Neutrophil (primary cell): ENCODE data around the gene GAREM2.
"Not testable (repeated sequence)": the region's sequence is repeated elsewhere in the genome, so short reads cannot be mapped to it uniquely, and the experiment has no call there.

ENCODE experiments used
- H3K27ac ChIP-seq: fragments of 200-600 bp; sonication (generic); 2 replicates; pipeline ENCODE4 v1.5.1; 2016; ENCODE audit warnings: mild to moderate bottlenecking, moderate library complexity
- H3K27me3 ChIP-seq: fragments of 200-600 bp; sonication (generic); 2 replicates; pipeline ENCODE4 v1.6.0; 2016; ENCODE audit warnings: mild to moderate bottlenecking
- H3K36me3 ChIP-seq: fragments of 200-600 bp; sonication (generic); 2 replicates; pipeline ENCODE4 v1.5.1; 2017
- H3K4me1 ChIP-seq, 2 experiments: fragments of 200-600 bp in 1 of 2; sonication (generic) in 1 of 2; 1 replicate in 1 of 2; 2 replicates in 1 of 2; pipeline versions ENCODE4 v1.5.1 to v1.6.1; 2013 to 2016; ENCODE audit warnings: low read depth in 1 of 2, low read length in 1 of 2, mild to moderate bottlenecking in 1 of 2, moderate library complexity in 1 of 2; ENCODE audit not compliant: control insufficient read depth in 1 of 2, insufficient read depth in 1 of 2
- H3K4me3 ChIP-seq, 2 experiments: fragments of 200-600 bp in 1 of 2; sonication (generic) in 1 of 2; 1 replicate in 1 of 2; 2 replicates in 1 of 2; pipeline ENCODE4 v1.5.1; 2013 to 2016; ENCODE audit warnings: low read depth in 1 of 2, low read length in 1 of 2, mild to moderate bottlenecking in 1 of 2, moderate library complexity in 1 of 2
- H3K9me3 ChIP-seq: fragments of 200-600 bp; sonication (generic); 2 replicates; pipeline ENCODE4 v1.5.1; 2016
- TF ChIP-seq, protein P1 (sequence below): fragments of 200-600 bp; sonication (generic); IDR thresholded peaks from 2 replicates; pipeline ENCODE4 v1.5.1; 2016; ENCODE audit warnings: antibody characterized with exemption

Gene GAREM2

GRCh38 chr2:26164641-26165211, 8.2 kb upstream of the GAREM2 start:
- Histone ChIP-seq H3K4me3 (no peak overlapping the region), H3K36me3 (no peaks in the 10 kb centered on the region), H3K4me1 (no peaks in the 10 kb centered on the region), H3K27me3 (peaks cover 12% of the 10 kb centered on the region), H3K27ac (no peak overlapping the region), H3K9me3 (no peaks in the 10 kb centered on the region)
- TF ChIP-seq, protein P1, sequence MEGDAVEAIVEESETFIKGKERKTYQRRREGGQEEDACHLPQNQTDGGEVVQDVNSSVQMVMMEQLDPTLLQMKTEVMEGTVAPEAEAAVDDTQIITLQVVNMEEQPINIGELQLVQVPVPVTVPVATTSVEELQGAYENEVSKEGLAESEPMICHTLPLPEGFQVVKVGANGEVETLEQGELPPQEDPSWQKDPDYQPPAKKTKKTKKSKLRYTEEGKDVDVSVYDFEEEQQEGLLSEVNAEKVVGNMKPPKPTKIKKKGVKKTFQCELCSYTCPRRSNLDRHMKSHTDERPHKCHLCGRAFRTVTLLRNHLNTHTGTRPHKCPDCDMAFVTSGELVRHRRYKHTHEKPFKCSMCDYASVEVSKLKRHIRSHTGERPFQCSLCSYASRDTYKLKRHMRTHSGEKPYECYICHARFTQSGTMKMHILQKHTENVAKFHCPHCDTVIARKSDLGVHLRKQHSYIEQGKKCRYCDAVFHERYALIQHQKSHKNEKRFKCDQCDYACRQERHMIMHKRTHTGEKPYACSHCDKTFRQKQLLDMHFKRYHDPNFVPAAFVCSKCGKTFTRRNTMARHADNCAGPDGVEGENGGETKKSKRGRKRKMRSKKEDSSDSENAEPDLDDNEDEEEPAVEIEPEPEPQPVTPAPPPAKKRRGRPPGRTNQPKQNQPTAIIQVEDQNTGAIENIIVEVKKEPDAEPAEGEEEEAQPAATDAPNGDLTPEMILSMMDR: no peak

DNA sequence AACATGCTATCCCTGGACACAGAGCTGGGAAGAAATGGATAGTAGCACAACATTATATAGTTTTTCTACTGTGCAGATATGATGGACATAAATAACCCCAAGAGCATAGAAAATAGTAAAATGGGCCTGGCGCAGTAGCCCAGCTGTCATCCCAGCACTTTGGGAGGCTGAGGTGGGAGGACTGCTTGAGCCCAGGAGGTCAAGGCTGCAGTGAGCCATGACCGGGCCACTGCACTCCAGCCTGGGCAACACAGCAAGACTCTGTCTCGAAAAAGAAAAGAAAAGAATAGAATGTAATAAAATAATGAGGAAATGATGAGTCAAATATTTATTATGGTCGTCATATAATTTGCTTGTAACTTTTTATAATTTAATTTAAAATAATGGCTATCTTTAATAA, 7.5 kb upstream of the GAREM2 start:
- TF ChIP-seq, protein P1: no peak
- Histone ChIP-seq H3K4me3 (no peak overlapping the region), H3K4me1 (no peaks in the 10 kb centered on the region), H3K27me3 (peaks cover 18% of the 10 kb centered on the region), H3K27ac (no peak overlapping the region), H3K36me3 (no peaks in the 10 kb centered on the region), H3K9me3 (no peaks in the 10 kb centered on the region)

DNA sequence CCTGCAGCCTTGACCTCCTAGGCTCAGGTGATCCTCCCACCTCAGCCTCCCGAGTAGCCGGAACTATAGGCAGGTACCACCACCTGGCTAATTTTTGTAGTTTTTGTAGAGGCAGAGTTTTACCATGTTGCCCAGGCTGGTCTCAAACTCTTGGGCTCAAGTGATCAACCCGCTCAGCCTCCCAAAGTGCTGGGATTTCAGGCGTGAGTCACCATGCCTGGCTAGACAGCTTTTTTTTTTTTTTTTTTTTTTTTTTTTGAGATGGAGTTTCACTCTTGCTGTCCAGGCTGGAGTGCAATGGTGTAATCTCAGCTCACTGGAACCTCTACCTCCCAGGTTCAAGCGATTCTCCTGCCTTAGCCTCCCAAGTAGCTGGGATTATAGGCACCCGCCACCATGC, 6.3 kb upstream of the GAREM2 start:
- H3K4me3 ChIP-seq: not testable (repeated sequence)

DNA sequence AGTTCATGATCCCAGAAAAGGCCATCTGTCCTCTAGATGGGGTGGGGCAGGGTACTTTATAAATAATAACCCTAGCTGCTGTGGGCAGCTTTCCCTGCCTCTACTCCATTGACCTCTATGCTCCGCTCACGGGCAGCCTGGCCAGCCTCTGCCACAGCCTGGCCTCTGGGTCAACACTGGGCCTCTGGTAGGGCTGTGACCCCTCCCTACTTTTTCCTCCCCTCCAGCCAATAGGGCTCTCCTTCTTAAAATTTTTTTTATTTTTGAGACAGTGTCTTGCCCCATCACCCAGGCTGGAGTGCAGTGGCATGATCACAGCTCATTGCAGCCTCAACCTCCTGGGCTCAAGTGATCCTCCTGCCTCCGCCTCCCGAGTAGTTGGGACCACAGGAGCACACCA, 4.1 kb upstream of the GAREM2 start:
- Histone ChIP-seq H3K9me3 (no peaks in the 10 kb centered on the region), H3K27me3 (peaks cover 52% of the 10 kb centered on the region), H3K4me1 (peaks cover 3 to 14% of the 10 kb centered on the region in 2 experiments), H3K36me3 (no peaks in the 10 kb centered on the region), H3K27ac (no peak overlapping the region), H3K4me3 (no peak overlapping the region)
- TF ChIP-seq, protein P1: no peak

More for the DNA sequence above, 6.3 kb upstream of the GAREM2 start:
- not testable (repeated sequence) for H3K27ac ChIP-seq, H3K9me3 ChIP-seq, H3K36me3 ChIP-seq, H3K4me1 ChIP-seq
- peaks cover 30% of the 10 kb centered on the region for H3K27me3 ChIP-seq

GRCh38 chr2:26169226-26169625, 3.7 kb upstream of the GAREM2 start:
- TF ChIP-seq, protein P1: no peak
- H3K27me3 ChIP-seq: peaks cover 57% of the 10 kb centered on the region

DNA sequence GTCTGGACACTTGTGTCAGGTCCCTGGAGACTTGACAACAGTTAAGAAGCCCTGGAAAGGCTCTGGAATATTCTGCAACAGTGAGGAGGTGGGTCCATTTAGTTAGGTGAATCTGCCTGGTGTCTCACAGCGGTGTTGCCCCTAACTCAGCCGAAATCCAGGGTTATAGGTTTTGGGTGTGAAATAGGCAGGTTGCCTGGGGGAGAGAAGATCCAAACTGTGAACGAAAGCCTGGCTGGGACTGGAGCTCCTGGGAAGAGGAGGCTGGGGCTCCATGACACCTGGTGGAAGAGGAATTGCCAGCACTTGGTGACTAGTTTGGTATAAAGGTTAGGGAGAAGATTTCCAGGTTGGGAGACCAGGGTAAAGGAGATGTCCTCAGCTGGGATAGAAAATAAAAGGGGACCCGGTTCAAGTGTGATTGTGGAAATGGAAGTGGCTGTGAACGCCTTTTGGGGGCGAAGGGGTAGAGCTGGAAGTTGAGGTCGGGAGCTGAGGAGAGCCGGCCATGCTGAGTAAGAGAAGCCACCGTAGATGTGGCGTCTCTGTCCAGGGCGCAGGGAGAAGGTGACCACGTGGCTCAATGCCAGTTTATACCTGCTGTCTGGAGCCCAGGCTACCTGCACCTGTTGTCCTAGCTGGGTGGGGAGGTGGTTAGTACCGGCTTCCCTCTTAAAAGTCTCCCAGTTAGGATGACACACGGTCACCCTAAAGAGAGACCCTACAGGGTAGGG, 3.0 kb upstream of the GAREM2 start:
- peaks cover 63% of the 10 kb centered on the region for H3K27me3 ChIP-seq
- no peaks in the 10 kb centered on the region for H3K9me3 ChIP-seq
- TF ChIP-seq, protein P1: no peak
- peaks cover 3 to 18% of the 10 kb centered on the region in 2 experiments for H3K4me1 ChIP-seq
- H3K27ac ChIP-seq: no peak overlapping the region
- no peaks in the 10 kb centered on the region for H3K36me3 ChIP-seq
- no peak overlapping the region for H3K4me3 ChIP-seq

More at GRCh38 chr2:26169226-26169625, 3.7 kb upstream of the GAREM2 start:
- H3K36me3 ChIP-seq: no peaks in the 10 kb centered on the region
- no peak overlapping the region for H3K4me3 ChIP-seq
- H3K9me3 ChIP-seq: no peaks in the 10 kb centered on the region
- no peak overlapping the region for H3K27ac ChIP-seq
- peaks cover 3 to 18% of the 10 kb centered on the region in 2 experiments for H3K4me1 ChIP-seq
